HTR-8/SVneo (cell line): ENCODE results near the gene EN2.
"Not testable (repeated sequence)": the region's sequence is repeated elsewhere in the genome, so short reads cannot be mapped to it uniquely, and the experiment has no call there.

Experiments used
- DNase-seq: peaks from one replicate; pipeline ENCODE4 v3.0.0; 2011; ENCODE audit warnings: low spot score, mixed read lengths; ENCODE audit not compliant: insufficient read length
- FAIRE-seq: peaks from 2 replicates; lab custom pipeline; 2011; peaks lifted over from hg19 to GRCh38; lab: Jason Lieb, UNC

The EN2 gene

GRCh38 chr7:155425011-155425340, 33.0 kb upstream of the EN2 start:
- no peak for DNase-seq
- no peak for FAIRE-seq

GRCh38 chr7:155425887-155426286, 32.0 kb upstream of the EN2 start:
- FAIRE-seq (no peak), DNase-seq (no peak)

- no peak for FAIRE-seq
- DNase-seq = no peak
These were observed 31.2 kb upstream of the EN2 start for GRCh38 chr7:155426543-155427410.

- DNase-seq (no peak), FAIRE-seq (no peak)
These were observed 30.4 kb upstream of the EN2 start for GRCh38 chr7:155427411-155428038.

- FAIRE-seq (no peak), DNase-seq (no peak)
These were observed 29.6 kb upstream of the EN2 start for GRCh38 chr7:155428171-155428834.

- no peak for DNase-seq
- FAIRE-seq = no peak
These were observed 28.3 kb upstream of the EN2 start for GRCh38 chr7:155429651-155430050.

- FAIRE-seq = no peak
- DNase-seq = no peak
These were observed 27.3 kb upstream of the EN2 start for GRCh38 chr7:155430606-155431005.

- FAIRE-seq = no peak
- DNase-seq = no peak
These were observed 26.7 kb upstream of the EN2 start for GRCh38 chr7:155431231-155431630.

- DNase-seq = no peak
- FAIRE-seq = no peak
These were observed 26.2 kb upstream of the EN2 start for GRCh38 chr7:155431711-155432110.

- FAIRE-seq (no peak), DNase-seq (no peak)
These were observed 22.8 kb upstream of the EN2 start for GRCh38 chr7:155435110-155435509.

- no peak for FAIRE-seq
- no peak for DNase-seq
These were observed 20.1 kb upstream of the EN2 start for GRCh38 chr7:155437836-155438235.

- DNase-seq (no peak), FAIRE-seq (no peak)
These were observed 19.2 kb upstream of the EN2 start for GRCh38 chr7:155438777-155439176.

GRCh38 chr7:155439311-155440017, 18.5 kb upstream of the EN2 start:
- FAIRE-seq = no peak

GRCh38 chr7:155440018-155440410, 17.9 kb upstream of the EN2 start:
- FAIRE-seq (no peak), DNase-seq (no peak)

More at GRCh38 chr7:155439311-155440017, 18.5 kb upstream of the EN2 start:
- no peak for DNase-seq

- FAIRE-seq (no peak), DNase-seq (no peak)
These were observed 16.1 kb upstream of the EN2 start for GRCh38 chr7:155441856-155442255.

- no peak for DNase-seq
- FAIRE-seq = no peak
These were observed 13.2 kb upstream of the EN2 start for GRCh38 chr7:155444746-155445145.

GRCh38 chr7:155445606-155446005, 12.3 kb upstream of the EN2 start:
- not testable (repeated sequence) for DNase-seq, FAIRE-seq

- FAIRE-seq (no peak), DNase-seq (no peak)
These were observed 10.3 kb upstream of the EN2 start for GRCh38 chr7:155447603-155448002.

- DNase-seq (no peak), FAIRE-seq (no peak)
These were observed 9.3 kb upstream of the EN2 start for GRCh38 chr7:155448632-155449007.

- DNase-seq = no peak
- FAIRE-seq = no peak
These were observed 8.7 kb upstream of the EN2 start for GRCh38 chr7:155449008-155449868.
